Activated CD8-positive, alpha-beta T cell treated with anti-CD3 and anti-CD28 coated beads, Interleukin-2, amount 10 ng/mL, durations not matched to agents 7 days and 5 days (primary cell): ENCODE data around the gene TTLL5. TPM values are rescaled to one million over a fixed set of nuclear protein-coding genes. Genes with fewer than 3 reads are reported as not detected.

Experiments used
- ATAC-seq: fragments of 150-1000 bp; cut with Tn5 transposase; one replicate; pipeline ENCODE4 v1.10.0; 2021; ENCODE audit warnings: moderate library complexity
- CTCF ChIA-PET: fragments of 350-600 bp; sonication (Branson Sonifier 250); formaldehyde crosslinking; loops from one replicate; lab custom pipeline; 2021; ENCODE audit warnings: antibody characterized with exemption; lab: Charles Lee
- POLR2A ChIA-PET: fragments of 350-600 bp; sonication (Branson Sonifier 250); formaldehyde crosslinking; loops from one replicate; lab custom pipeline; 2021; ENCODE audit warnings: antibody characterized with exemption; lab: Charles Lee
- DNase-seq: peaks from one replicate; pipeline ENCODE4 v3.0.0-alpha.2; 2020
- H3K27ac Mint-ChIP-seq: one replicate; pipeline ENCODE4 v1.8.0; 2021; ENCODE audit warnings: mild to moderate bottlenecking, mixed read lengths
- H3K27me3 Mint-ChIP-seq: one replicate; pipeline ENCODE4 v1.8.0; 2021; ENCODE audit warnings: low read depth, mixed read lengths
- H3K36me3 Mint-ChIP-seq: one replicate; pipeline ENCODE4 v1.8.0; 2021; ENCODE audit warnings: low read depth, mixed read lengths
- H3K4me1 Mint-ChIP-seq: one replicate; pipeline ENCODE4 v1.8.0; 2021; ENCODE audit warnings: low read depth, mixed read lengths
- H3K4me3 Mint-ChIP-seq: one replicate; pipeline ENCODE4 v1.8.0; 2021; ENCODE audit warnings: mild to moderate bottlenecking, mixed read lengths
- H3K9me3 Mint-ChIP-seq: one replicate; pipeline ENCODE4 v1.8.0; 2022; ENCODE audit warnings: mixed read lengths; ENCODE audit not compliant: insufficient read depth
- total RNA-seq, 2 experiments: library from RNA; stranded (reverse); gene quantifications; one replicate each; pipeline ENCODE4 v1.2.3, GENCODE V29; 2021

The TTLL5 gene
- total RNA-seq, 2 experiments from 2014 or later: 40.1 to 45.0 TPM

GRCh38 chr14:75718199-75718598 is 57.2 kb downstream of the TTLL5 start:
- H3K4me1 Mint-ChIP-seq: no peaks in the 10 kb centered on the region
- ChIA-PET POLR2A (no interaction called here), CTCF (interaction anchor here (0.9 to 2.0 kb wide), 2 partner anchors 9 to 264 kb away, joined by 3 to 10 read pairs; no protein-coding TSS in a partner anchor)
- H3K27ac Mint-ChIP-seq: no peak overlapping the region
- no peak for DNase-seq
- no peak overlapping the region for H3K4me3 Mint-ChIP-seq
- H3K9me3 Mint-ChIP-seq: no peaks in the 10 kb centered on the region
- ATAC-seq: no peak
- peaks cover 23% of the 10 kb centered on the region for H3K36me3 Mint-ChIP-seq
- H3K27me3 Mint-ChIP-seq: no peaks in the 10 kb centered on the region

GRCh38 chr14:75720116-75720515 is 59.1 kb downstream of the TTLL5 start:
- H3K27me3 Mint-ChIP-seq: no peaks in the 10 kb centered on the region
- peaks cover 28% of the 10 kb centered on the region for H3K36me3 Mint-ChIP-seq
- DNase-seq: no peak
- ChIA-PET POLR2A (no interaction called here), CTCF (interaction anchor here (2.3 kb wide), 1 partner anchor 11 kb away, joined by 10 read pairs; no protein-coding TSS in a partner anchor)
- no peak overlapping the region for H3K4me3 Mint-ChIP-seq
- H3K4me1 Mint-ChIP-seq: peaks cover 7% of the 10 kb centered on the region
- H3K27ac Mint-ChIP-seq: no peak overlapping the region
- ATAC-seq: no peak
- no peaks in the 10 kb centered on the region for H3K9me3 Mint-ChIP-seq

DNA sequence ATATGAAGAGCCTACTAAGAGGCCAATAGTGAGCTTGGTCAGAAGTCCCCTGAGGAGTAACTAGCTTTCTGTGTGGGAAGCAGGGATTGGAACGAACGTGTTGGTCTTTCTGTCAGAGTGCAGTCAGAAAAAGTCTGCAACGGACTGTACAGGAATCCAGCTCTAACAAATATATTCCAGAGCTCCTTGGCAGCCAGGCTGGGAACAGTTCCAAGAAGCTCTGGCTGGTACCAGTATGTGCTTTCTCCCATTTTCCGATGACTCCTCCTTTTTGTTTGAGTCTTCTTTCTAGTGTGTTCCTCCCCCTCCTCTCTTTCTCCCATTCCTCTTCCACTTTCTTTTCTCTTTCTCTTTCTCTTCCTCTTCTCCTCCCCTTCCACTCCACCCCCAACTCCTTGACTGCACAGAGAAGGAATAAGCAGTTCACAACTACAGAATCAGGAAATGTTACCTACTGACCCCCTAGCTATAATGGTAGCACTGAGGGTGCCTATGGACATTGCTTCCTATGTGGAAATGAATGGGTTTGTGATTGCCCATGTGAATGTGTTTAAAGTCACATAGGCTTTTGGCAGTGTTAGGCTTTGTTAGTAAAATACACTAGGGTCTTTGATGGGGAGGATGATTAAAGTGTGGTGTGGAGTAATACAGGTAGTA is 59.9 kb downstream of the TTLL5 start:
- H3K9me3 Mint-ChIP-seq: no peaks in the 10 kb centered on the region
- no peak overlapping the region for H3K27ac Mint-ChIP-seq
- H3K4me1 Mint-ChIP-seq: peaks cover 7% of the 10 kb centered on the region
- H3K4me3 Mint-ChIP-seq: no peak overlapping the region
- ATAC-seq (no peak), DNase-seq (no peak)
- ChIA-PET POLR2A (interaction anchor here (0.6 kb wide), 1 partner anchor 510 kb away, joined by 4 read pairs; no protein-coding TSS in a partner anchor), CTCF (interaction anchor here (2.3 kb wide), 1 partner anchor 12 kb away, joined by 10 read pairs; no protein-coding TSS in a partner anchor)
- H3K36me3 Mint-ChIP-seq: peaks cover 37% of the 10 kb centered on the region
- no peaks in the 10 kb centered on the region for H3K27me3 Mint-ChIP-seq

DNA sequence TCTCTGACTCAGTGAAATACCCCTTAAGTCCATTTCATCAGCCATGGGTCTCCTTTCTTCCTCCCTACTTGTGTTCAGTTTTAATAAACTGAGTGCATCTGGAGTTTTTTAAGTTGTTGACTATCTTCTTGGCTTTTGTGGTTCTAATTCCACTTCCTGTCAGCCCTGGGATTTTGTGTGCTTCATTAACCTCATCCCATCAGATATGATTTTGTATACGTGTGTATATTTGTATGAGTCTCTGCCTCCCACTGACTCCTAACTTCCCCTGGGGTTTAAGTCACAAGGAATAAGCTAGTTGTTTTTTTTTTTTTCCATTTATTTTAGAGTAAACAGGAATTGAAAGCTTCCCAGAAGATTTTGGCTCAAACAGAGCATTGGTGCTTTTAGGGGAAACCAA is 62.7 kb downstream of the TTLL5 start:
- H3K27me3 Mint-ChIP-seq: no peaks in the 10 kb centered on the region
- CTCF ChIA-PET: interaction anchor here (1.1 to 2.0 kb wide), 2 partner anchors 13 to 15 kb away, joined by 3 to 5 read pairs; no protein-coding TSS in a partner anchor

GRCh38 chr14:75724414-75725204 is 63.6 kb downstream of the TTLL5 start:
- no peak overlapping the region for H3K4me3 Mint-ChIP-seq
- DNase-seq: no peak
- no peak overlapping the region for H3K27ac Mint-ChIP-seq
- ChIA-PET CTCF (interaction anchor here (2.0 kb wide), 1 partner anchor 14 kb away, joined by 5 read pairs; no protein-coding TSS in a partner anchor), POLR2A (no interaction called here)
- H3K9me3 Mint-ChIP-seq: no peaks in the 10 kb centered on the region
- peaks cover 7% of the 10 kb centered on the region for H3K4me1 Mint-ChIP-seq
- no peaks in the 10 kb centered on the region for H3K27me3 Mint-ChIP-seq
- peaks cover 46% of the 10 kb centered on the region for H3K36me3 Mint-ChIP-seq
- ATAC-seq: no peak

More for the DNA sequence above, 62.7 kb downstream of the TTLL5 start:
- no peak overlapping the region for H3K27ac Mint-ChIP-seq
- POLR2A ChIA-PET: no interaction called here
- ATAC-seq: no peak
- peaks cover 7% of the 10 kb centered on the region for H3K4me1 Mint-ChIP-seq
- no peak for DNase-seq
- peaks cover 46% of the 10 kb centered on the region for H3K36me3 Mint-ChIP-seq
- no peaks in the 10 kb centered on the region for H3K9me3 Mint-ChIP-seq
- no peak overlapping the region for H3K4me3 Mint-ChIP-seq

GRCh38 chr14:75725481-75725880 is 64.4 kb downstream of the TTLL5 start:
- POLR2A ChIA-PET: no interaction called here
- Mint-ChIP-seq H3K36me3 (peaks cover 44% of the 10 kb centered on the region), H3K4me1 (peaks cover 11% of the 10 kb centered on the region), H3K9me3 (no peaks in the 10 kb centered on the region), H3K4me3 (no peak overlapping the region), H3K27ac (no peak overlapping the region), H3K27me3 (no peaks in the 10 kb centered on the region)
- DNase-seq: no peak
- CTCF ChIA-PET: interaction anchor here (1.8 kb wide), 1 partner anchor 16 kb away, joined by 9 read pairs; no protein-coding TSS in a partner anchor
- ATAC-seq: no peak

DNA sequence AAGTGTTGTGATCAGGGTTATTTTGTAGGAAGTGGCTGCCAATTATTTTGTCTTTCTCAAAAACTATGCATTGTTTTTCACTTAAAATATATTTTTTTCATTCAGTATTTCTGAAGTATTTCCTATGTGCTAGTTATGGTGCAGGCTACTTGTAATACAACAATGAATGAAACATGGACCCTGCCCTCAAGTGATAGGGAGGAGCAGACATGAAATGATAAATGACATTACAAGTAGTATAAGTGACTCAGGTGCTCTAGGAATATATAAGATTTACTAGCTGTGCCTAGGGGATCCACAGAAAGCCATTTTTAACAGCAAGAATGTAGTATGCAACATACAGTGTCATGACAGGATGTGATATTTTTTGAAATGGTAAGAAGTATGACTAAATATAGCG is 65.3 kb downstream of the TTLL5 start:
- POLR2A ChIA-PET: no interaction called here
- Mint-ChIP-seq H3K9me3 (no peaks in the 10 kb centered on the region), H3K4me3 (no peak overlapping the region), H3K36me3 (peaks cover 38% of the 10 kb centered on the region), H3K27me3 (no peaks in the 10 kb centered on the region), H3K27ac (no peak overlapping the region), H3K4me1 (peaks cover 11% of the 10 kb centered on the region)
- DNase-seq: no peak
- ATAC-seq: no peak
- CTCF ChIA-PET: interaction anchor here (1.8 kb wide), 1 partner anchor 17 kb away, joined by 9 read pairs; no protein-coding TSS in a partner anchor

- H3K9me3 Mint-ChIP-seq: no peaks in the 10 kb centered on the region
- H3K27ac Mint-ChIP-seq: no peak overlapping the region
- peaks cover 11% of the 10 kb centered on the region for H3K4me1 Mint-ChIP-seq
- peaks cover 35% of the 10 kb centered on the region for H3K36me3 Mint-ChIP-seq
- POLR2A ChIA-PET: no interaction called here
- ATAC-seq (no peak), DNase-seq (no peak)
- H3K27me3 Mint-ChIP-seq: no peaks in the 10 kb centered on the region
- no peak overlapping the region for H3K4me3 Mint-ChIP-seq
- CTCF ChIA-PET: interaction anchor here (1.8 kb wide), 1 partner anchor 18 kb away, joined by 9 read pairs; no protein-coding TSS in a partner anchor
Observed at GRCh38 chr14:75727124-75727523, 66.1 kb downstream of the TTLL5 start.

- no peak for ATAC-seq
- Mint-ChIP-seq H3K9me3 (no peaks in the 10 kb centered on the region), H3K4me1 (peaks cover 4% of the 10 kb centered on the region), H3K4me3 (no peak overlapping the region), H3K36me3 (peaks cover 9% of the 10 kb centered on the region), H3K27ac (no peak overlapping the region), H3K27me3 (no peaks in the 10 kb centered on the region)
- POLR2A ChIA-PET: no interaction called here
- no peak for DNase-seq
- CTCF ChIA-PET: no interaction called here
Observed at GRCh38 chr14:75732888-75733287, 71.8 kb downstream of the TTLL5 start.

- ATAC-seq (no peak), DNase-seq (no peak)
- peaks cover 2% of the 10 kb centered on the region for H3K4me1 Mint-ChIP-seq
- ChIA-PET CTCF (no interaction called here), POLR2A (interaction anchor here (0.6 kb wide), 1 partner anchor 894 kb away, joined by 3 read pairs; no protein-coding TSS in a partner anchor)
- no peak overlapping the region for H3K27ac Mint-ChIP-seq
- no peaks in the 10 kb centered on the region for H3K9me3 Mint-ChIP-seq
- no peak overlapping the region for H3K4me3 Mint-ChIP-seq
- peaks cover 9% of the 10 kb centered on the region for H3K36me3 Mint-ChIP-seq
- no peaks in the 10 kb centered on the region for H3K27me3 Mint-ChIP-seq
Observed at GRCh38 chr14:75734854-75735253, 73.8 kb downstream of the TTLL5 start.

- no peak overlapping the region for H3K4me3 Mint-ChIP-seq
- no peaks in the 10 kb centered on the region for H3K27me3 Mint-ChIP-seq
- ATAC-seq (no peak), DNase-seq (no peak)
- H3K9me3 Mint-ChIP-seq: no peaks in the 10 kb centered on the region
- CTCF ChIA-PET: interaction anchor here (0.7 to 2.5 kb wide), 4 partner anchors 26 to 581 kb away, joined by 3 to 9 read pairs (median 3); no protein-coding TSS in a partner anchor
- peaks cover 12% of the 10 kb centered on the region for H3K36me3 Mint-ChIP-seq
- no peak overlapping the region for H3K27ac Mint-ChIP-seq
- no peaks in the 10 kb centered on the region for H3K4me1 Mint-ChIP-seq
- POLR2A ChIA-PET: no interaction called here
Observed at GRCh38 chr14:75736845-75737485, 75.9 kb downstream of the TTLL5 start.
